ENCODE measurements around the gene LBX1.

The LBX1 gene

DNA sequence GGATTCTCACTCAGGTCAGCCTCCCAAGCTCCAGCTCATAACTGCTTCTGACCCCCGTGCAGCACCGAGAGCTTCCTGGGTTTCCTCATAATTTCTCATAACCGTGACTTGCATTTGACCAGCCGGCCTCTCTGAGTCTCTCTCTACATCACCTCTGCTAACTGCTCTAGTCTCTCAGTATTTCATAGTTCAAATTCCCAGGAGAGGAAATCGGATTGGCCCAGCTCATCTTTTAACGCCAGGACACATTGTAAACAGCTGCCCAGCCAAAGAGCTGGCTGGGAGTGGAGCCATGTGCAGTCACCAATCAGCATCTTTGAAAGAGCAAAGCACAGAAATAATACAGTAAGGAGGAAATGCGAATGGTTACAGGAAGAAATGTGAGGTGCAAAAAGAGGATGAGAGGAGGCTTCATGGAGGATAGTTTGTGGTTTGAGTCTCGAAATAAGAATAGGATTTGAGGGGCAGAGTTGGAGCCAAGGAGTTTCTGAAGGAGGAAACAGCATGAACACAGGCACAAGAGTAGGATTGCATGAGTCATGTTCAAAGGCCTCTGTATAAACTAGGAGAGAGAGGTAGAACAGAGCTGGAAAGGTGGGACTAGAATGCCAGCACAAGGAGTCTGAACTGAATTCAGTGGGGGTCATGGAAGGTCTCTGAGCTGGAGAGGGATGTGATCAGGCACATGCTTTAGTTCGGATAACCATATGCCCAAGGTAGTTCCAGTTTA is 15.2 kb upstream of the LBX1 start:
- peak; percentile 66 for DNase-seq (ENCODE audit: low read depth)

DNA sequence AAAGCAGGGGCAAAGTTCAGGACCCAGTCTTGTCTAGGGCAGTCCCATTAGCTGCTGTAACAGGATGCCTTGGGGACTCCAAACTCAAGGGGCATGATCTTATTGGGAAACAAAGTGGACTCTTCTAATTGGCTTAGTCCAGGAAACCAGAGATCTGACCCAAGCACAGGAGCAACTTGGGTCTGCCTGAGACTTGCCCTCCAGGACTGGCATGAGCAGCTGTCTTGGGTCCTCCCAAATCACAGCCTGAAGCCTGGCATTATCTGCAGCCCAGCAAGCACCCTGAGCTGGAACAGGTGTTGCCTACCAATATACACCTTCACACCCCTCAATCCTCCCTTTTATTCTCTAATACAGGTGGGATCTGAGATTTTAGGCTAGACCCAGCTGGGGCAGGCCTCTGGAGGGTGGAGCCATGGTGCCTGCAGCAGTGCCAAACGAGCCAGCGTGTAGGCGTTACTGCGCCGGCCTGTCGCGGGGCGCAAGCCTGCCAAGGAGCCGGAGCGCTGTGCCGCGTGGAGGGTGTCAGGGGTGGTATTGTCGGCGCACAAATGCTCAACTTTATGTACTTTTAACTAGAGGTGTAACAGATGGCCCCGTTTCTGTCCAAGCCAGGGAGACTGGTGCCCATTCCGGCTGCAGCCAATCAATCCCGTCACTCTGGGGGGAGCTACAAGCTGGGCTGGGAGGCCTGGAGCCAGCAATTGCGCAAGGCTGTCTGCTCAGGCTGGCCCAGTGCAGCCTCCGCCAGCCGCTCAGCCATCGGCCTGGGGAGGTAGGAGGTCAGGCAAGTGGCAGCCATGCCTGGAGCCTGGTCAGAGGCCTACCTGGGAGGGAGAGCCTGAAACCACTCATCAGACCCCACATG is 12.8 kb upstream of the LBX1 start:
- no peak for DNase-seq (ENCODE audit: low read depth)

DNA sequence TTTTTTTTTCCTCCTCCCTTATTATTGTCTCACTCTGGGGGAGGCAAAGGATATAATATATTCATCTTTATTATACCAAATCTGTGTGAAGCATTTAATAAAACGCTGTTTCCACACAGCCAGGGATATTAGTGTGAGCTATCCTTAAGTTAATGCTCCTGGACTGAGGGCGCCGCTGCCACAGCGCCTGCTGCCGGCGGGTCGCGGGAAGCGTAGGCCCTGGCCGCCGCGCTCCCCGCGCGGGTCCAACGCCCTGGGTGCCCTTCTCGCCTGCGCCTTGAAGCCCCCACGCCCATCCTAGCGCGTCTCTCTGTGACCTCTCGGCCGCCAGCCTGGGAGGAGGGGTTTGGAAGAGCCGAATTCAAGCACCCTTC is 9.5 kb upstream of the LBX1 start:
- no peak for DNase-seq (ENCODE audit: low read depth)

DNA sequence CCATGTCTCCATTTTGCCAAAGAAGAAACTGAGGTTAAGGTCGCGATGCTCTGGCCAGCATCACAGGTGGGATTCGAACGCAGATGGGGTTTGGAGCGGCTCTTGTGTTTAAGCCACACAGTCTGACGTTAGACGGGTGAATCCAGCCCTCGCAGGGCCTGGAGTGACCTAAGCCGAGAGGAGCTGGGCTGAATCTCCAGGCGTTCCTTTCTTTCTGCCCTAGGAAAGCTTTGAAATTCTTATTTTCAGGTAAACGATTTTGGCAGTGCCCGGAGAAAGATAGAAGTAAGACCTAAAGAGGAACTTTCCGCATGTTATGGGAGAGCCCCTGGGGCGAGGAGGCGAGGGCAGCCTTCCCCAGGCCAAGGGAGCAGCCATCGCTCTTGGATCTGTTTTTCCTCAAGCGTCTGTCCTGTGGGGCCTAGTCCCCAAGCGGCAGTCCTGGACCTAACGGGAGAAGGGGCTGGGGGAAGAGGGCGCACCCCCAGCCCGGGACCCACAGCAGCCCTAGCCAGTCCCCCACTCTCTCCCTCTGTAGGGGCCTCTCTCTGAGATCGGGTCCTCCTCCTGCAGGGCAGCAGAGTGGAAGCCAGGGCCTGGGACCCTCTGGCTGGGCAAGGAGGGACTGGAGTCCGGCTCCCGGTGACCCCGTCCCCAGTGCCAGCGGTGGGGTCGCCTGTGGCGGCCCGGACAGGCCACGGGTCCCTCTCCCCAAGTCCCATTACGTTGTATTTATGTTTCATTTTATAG is 8.9 kb upstream of the LBX1 start:
- DNase-seq (ENCODE audit: low read depth): no peak

DNA sequence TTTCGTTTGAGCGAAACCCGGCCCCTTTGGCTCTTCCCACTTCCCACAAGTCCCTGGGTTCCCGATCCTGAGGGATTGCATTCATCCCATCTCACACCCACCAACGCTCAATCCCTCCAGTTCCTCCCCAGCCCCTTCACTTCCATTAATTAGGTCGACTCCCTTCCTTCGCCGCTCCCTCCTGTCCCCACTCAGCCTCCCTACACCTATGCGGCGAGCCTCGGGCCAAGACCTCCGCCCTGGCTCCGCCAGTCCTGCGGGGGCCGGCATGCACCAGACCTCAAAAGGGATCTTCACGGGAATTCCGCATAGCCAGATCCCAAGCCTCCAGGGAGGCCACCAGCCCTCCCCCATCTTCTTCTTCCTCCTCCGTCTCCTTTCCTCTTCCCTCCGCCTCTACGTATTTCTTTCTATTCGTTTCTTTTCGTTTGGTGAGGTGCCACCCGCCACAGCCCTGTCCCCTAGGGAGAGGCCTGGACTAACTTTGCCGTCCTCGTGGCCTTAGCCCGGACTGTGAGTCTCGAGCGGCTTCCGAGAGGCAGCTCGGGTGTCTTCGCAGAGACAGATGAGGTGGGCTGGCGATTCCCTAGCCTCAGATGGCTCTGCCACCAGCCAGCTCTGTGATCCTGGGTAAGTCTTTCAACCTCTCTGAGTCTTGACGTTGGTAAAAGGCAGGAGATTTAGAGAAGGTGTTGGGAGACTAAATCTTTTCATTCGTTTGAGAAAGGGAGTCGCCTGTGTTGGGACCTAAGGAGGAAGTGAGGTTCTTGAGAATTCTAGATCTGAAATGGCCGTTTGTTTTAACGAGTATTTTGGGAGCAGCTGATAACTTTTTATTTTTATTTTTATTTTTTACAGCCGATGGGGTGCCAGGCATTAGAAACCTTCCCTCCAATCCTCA is 8.1 kb upstream of the LBX1 start:
- no peak for DNase-seq (ENCODE audit: low read depth)

DNA sequence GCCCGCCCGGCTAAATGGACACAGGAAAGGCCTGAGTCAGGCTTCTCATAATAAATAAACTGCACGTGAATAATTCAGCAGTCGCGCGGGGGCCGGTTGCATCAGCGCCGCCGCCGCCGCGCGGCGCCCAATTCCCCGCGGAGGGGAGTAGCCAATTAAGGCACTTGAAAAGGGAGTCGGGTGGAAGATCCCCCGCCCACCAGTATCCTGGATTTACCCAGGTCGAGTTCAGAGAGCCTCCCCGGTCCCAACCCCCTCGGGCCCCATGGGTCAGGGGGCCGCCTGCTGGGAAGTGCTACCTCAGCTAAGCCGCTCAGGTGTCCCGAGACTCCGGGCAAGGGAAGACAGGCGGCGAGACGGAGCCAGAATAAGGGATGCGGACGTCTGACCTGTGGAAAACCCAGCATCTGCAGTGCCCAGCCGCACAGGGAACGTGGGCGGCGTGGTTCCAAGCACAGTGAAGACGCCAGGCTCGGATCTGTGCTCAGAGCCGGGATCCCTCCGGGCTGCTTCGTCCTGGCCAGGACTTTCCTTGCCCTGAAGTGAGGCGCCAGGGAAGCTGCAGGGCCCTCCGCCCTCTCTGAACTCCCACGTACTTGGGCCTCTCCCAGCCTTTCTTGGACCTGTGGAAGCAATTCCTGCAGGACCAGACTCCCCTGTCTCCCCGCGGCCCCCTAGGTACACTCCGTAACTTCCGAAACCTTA is 7.3 kb upstream of the LBX1 start:
- no peak for DNase-seq (ENCODE audit: low read depth)

DNA sequence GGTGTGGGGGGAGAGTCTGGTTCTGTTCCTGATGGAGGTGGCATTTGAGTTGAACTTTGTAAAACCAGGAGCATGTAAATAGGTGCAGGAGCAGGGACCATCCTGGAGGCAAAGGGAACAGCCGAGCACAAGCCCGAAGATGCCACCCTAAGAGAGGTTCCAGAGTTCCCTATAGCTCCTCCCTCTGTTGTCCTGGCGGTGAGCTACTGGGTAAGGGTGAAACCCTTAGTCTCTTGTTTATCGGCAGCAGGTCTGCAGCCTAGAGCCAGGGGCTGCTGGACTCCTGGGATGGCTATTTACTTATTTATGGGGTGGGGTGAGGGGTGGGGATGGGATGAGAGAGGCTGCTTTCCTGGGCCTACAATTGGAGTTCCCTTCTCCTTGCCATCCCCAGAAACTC is 6.5 kb upstream of the LBX1 start:
- DNase-seq (ENCODE audit: low read depth): no peak

DNA sequence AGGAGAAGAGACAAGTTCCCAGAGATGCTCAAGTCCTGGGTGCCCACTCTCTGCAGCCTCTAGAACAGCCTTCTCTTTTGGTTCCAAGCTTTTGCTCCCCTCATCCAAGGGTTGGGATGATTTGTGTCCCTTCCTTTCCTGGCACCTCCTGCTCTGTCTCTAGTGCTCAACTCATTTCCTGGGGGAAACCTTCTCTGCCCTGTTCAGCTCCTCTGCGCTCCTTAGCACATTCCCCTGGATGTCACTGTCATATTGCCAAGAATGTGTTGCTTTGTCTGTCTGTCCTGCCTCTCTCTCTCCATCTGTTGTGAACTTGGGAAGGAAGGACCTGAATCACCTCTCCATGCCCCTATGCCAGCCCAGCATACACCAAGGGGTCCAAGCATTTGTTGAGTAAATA is 5.1 kb upstream of the LBX1 start:
- DNase-seq (ENCODE audit: low read depth): no peak

DNA sequence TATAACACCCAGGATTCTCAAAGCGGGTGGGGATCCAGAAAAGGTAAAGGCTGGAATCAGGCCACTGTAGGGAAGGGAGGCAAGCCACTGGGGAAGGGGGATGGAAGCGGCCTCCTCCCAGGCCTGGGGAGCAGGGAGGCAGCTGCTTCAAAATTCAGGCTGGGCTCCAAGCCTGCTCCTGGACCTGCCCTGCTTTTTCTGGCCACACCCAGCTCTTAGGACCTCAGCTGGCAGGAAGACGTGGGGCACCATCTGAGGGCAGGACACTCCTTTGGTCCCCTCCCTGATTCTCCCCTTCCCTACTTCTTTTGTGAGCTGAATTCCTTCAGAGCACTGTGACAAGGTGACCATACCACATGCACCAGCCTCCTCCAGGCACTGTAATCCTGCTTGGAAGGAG is 4.6 kb upstream of the LBX1 start:
- no peak for DNase-seq (ENCODE audit: low read depth)

DNA sequence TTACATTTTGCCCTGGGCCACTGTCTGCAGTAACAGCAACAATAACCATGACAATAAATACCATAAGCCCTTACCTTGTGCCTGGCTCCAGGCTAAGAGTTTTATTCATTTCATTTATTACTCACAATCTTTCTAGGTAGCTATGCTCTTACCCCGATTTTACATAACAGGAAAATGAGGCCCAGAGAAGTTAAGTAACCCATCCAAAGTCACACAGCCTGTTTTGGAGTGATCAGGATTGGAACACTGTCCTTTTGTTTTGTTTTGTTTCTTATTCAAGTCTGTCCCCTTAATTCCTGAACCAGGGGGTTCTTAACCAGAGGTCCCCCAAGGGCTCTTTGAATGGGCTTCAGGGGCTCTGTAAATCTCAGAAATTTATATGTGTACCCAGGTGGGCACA is 4.2 kb upstream of the LBX1 start:
- no peak for DNase-seq (ENCODE audit: low read depth)

DNA sequence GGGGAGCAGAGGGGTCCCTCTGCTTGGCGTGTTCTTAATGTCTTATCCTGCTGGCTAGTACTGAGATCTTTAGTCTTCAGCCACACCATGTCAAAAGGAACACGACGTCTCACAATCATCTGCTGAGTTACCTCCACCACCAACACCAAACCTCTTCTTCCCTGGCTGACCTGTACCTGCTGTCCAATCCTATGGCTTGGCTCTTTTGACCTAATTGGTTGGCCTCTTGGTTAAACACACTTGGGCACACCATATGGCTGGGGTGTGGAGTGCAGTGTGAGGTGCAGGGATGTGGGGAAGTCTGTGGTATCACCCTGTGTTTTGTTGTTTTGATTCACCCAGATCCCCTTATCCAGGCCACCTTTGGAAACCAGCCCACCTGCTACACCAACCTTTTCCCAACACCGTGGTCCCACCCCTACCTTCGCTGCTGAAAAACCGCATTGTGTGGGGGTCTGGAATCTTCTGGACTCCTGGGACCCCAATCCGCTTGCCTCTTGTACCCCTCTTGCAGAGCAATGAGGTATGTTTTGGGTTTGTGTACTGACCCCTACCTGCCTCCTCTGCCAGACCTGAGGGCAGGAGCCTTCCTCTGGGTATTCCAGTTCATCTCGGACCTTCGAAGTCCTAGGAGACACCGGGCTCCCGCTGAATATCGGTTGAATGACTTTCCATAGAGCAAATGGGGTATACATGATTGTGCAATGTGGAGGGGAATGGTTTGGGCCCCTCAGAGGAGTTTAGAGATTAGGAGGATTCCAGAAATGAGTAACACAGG is 2.8 kb upstream of the LBX1 start:
- no peak for DNase-seq (ENCODE audit: low read depth)

DNA sequence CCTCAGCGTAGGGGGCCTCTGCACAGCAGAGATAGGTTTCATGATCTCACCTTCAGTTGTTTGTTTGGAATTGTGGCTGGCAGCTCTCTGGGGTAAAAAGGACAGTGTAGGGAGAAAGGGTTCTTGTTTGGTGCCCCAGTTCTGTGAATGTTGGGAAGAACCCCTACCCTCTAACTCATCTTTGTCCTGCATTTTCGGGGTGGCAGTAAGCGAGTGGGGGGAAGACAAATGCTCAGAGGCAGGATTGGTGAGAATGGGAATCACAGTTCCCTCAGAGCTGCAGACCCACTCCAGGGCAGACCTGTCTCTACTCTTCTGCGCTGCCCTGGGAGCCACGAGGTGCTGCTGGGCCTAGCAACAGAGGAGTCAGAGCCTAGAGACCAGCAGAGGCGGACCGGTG is 1.8 kb upstream of the LBX1 start:
- no peak for DNase-seq (ENCODE audit: low read depth)

DNA sequence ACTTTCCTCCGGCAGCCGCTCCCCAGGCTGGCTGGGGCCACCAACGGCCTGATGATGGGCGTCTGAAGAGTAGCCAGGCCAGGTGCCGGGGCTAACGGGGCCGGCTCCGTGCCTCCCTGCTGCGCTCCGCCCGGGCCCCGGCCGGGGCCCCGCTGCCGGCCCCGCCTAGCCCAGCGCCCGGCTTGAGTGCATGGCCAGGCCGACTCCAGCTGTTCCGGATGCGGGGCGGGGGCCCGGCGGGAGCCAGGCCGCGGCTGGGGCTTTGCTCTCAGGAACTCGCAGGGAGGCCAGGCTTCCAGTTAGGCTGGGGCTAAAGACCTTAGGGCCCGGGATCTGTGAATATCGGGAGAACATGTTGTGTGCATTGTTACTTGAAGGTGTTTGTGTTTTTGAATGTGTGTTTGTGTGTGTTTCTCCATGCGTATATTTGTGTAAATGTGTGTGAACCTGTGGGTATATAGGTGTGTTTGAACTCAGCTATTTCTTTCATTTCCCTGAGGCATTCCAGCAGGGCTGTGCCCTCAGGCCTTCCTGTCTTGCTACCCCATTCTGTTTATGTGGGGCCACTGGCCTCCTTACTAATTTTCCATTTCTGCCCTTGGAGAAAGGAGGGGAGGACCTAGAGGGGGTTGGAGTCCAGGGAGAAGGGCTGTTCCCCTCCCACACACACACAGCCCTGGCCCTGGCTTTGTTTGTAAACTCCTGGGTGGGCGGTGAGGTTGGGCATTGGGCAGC is 1.1 kb upstream of the LBX1 start:
- no peak for DNase-seq (ENCODE audit: low read depth)

DNA sequence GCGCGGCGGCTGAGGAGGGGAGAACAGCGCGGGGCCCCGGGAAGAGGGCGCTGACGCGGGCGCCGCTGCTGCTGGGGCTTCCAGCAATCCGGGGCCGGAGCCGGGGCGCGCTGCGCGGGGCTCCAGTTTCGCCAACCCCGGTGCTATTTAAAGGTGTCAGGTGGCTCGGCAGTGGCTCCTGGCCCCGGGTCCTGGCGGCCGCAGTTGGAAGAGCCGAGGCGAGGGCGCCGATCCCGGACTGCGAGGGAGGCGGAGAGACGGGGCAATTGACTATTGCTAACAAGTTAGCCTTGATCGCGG is 347 bp downstream of the LBX1 start:
- DNase-seq (ENCODE audit: low read depth): no peak

DNA sequence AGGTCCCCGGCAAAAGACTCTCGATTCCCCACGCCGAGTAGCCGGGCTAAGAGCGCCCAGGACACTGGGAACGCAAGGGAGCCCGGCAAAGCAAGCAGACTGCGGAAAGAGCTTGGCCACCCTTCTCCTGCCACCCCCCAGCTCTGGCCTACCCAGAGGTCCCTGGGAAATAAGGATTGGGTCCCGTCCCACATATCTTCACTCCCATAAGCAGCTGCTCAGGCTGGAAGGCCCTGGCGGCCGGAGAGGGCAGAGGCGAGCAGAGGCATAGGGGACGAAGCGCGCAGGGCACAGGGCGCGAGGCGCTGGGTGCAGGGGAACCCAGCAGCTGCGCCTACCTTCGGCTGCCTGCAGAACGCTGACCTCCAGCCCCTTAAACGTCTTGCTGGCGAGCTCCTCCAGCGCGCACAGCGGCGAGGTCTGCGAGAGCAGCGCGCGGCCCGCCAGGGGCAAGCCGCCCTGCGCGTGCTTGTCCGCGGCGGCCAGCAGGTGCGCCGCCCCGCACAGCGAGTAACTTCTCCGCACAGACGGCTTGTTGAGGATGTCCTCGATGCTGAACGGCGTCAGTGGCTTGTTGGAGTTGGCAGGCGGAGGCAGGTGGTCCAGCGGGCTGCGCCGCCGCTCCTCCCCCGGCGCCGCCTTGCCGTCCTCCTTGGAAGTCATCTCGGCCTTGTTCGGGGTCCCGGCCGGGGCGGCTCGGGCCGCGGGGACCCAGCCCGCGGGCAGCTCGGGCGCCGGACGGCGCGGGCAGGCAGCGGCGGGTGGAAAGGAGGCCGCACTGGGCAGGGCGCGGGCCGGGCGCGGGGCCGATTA is 904 bp downstream of the LBX1 start:
- no peak for DNase-seq (ENCODE audit: low read depth)

DNA sequence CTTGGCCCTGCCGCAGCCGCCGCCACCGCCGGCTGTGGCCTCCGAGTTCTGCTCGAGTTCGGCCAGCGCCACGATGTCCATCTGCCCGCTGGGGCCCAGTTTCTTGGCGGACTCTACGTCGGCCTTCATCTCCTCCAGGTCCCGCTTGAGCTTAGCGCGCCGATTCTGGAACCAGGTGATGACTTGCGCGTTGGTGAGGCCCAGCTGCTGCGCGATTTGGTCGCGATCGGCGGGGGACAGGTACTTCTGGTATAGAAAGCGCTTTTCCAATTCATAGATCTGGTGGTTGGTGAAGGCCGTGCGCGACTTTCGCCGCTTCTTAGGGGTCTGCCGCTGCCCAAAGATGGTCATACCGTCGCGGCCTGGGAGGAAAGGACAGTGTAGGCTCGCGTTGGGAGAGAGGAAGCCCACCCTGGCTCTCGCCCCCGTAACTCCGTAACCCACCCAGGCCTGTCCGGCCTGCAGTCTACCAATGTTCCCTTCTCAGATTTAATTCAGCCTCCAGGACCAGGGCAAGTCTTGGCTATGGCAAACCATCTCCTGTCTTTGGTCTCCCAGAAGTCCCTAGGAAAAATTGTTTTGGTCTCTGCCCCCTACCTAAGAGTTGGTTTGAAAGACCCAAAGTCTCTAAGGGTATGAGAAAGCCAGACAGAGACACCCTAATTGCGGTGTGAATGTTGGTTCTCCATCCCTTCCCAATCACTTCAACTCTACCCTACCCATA is 1.7 kb downstream of the LBX1 start:
- DNase-seq (ENCODE audit: low read depth): no peak

DNA sequence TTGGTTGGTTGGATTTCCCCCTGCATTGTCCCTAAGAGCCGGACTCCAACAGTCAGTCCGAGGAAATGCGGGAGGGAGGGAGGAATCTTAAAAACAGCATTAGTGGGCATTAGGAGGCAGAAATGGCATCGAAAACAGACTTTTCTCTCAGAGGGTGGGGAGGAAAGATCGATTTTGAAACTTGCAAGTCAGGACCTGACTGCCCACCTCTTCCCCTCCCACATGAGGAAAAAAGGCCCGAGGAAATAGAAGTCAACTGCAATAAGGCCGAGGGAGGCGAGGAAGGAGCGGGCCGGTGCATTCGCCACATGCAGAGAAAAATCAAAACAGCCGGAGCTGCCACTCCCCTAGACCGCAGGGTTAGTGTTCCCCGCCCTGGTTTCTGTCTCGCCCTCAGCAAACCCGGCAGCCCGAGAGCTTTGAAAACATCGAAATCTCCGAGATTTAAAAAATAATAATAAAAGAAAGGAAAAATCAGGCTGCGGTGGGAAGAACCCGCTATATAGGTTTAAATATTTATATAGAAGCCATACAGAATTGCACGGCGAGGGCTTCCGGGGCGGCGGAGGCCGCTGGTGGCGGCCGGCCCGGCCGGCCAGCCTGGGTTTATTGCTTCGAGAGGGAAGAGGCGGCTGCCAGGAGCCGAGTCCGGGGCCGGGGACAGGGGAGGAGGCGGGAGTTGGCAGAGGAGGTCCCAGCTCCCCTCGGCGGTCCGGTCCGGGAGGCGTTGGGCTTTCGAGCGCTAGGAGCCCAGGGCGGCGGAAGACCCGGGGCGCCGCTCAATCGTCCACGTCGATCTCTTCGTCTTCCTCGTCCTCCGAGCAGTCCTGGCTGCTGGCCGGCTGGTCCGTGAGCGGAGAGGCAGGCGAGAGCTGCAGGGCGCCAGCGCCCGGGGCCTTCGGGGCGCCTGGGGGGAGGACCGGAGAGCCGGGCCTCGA is 2.5 kb downstream of the LBX1 start:
- no peak for DNase-seq (ENCODE audit: low read depth)
